ENCODE results near the gene TENT5C. TPM values are rescaled to one million over a fixed set of nuclear protein-coding genes. Genes with fewer than 3 reads are reported as not detected.
"Not testable (repeated sequence)": the region's sequence is repeated elsewhere in the genome, so short reads cannot be mapped to it uniquely, and the experiment has no call there.

The TENT5C gene
- 1.3 and 1.4 TPM in 2 replicates for total RNA-seq
- long read RNA-seq: 0 reads

- Mint-ChIP-seq H3K27me3 (ENCODE audit: low read depth) (peaks cover 89% of the 10 kb centered on the region), H3K4me1 (peaks cover 21% of the 10 kb centered on the region), H3K27ac (ENCODE audit: unreplicated experiment) (peak within 1 kb of the TSS; percentile 78), H3K4me3 (peak within 1 kb of the TSS; percentile 98), H3K36me3 (ENCODE audit: low read depth) (no peaks in the 10 kb centered on the region), H3K9me3 (no peaks in the 10 kb centered on the region)
- no peak for TF ChIP-seq CTCF (conservative IDR thresholded peaks at IDR 0.05)
- DNase-seq (ENCODE audit: low read depth, low spot score): peak; percentile 92
Measured at GRCh38 chr1:117605774-117606648, at the start of gene TENT5C. TSS of gene TENT5C (plus strand) at chr1:117606048. CDS start at chr1:117622869, 16,821 bp downstream.

GRCh38 chr1:117556341-117556740 is 49.5 kb upstream of the TENT5C start:
- DNase-seq (ENCODE audit: low read depth, low spot score): no peak
- Mint-ChIP-seq H3K36me3 (ENCODE audit: low read depth) (peaks cover 2% of the 10 kb centered on the region), H3K4me1 (no peaks in the 10 kb centered on the region), H3K27me3 (ENCODE audit: low read depth) (no peaks in the 10 kb centered on the region), H3K4me3 (no peak overlapping the region), H3K9me3 (peaks cover 16% of the 10 kb centered on the region), H3K27ac (ENCODE audit: unreplicated experiment) (no peak overlapping the region)
- TF ChIP-seq CTCF (conservative IDR thresholded peaks at IDR 0.05): no peak

GRCh38 chr1:117556976-117557375 is 48.9 kb upstream of the TENT5C start:
- peaks cover 16% of the 10 kb centered on the region for H3K9me3 Mint-ChIP-seq

GRCh38 chr1:117558451-117558850 is 47.4 kb upstream of the TENT5C start:
- not testable (repeated sequence) for H3K4me1 Mint-ChIP-seq; DNase-seq (ENCODE audit: low read depth, low spot score); H3K36me3 Mint-ChIP-seq (ENCODE audit: low read depth); H3K27ac Mint-ChIP-seq (ENCODE audit: unreplicated experiment); H3K27me3 Mint-ChIP-seq (ENCODE audit: low read depth); H3K4me3 Mint-ChIP-seq
- H3K9me3 Mint-ChIP-seq: peaks cover 16% of the 10 kb centered on the region

More at GRCh38 chr1:117556976-117557375, 48.9 kb upstream of the TENT5C start:
- no peaks in the 10 kb centered on the region for H3K27me3 Mint-ChIP-seq (ENCODE audit: low read depth)
- peaks cover 2% of the 10 kb centered on the region for H3K36me3 Mint-ChIP-seq (ENCODE audit: low read depth)
- no peak for TF ChIP-seq CTCF (conservative IDR thresholded peaks at IDR 0.05)
- H3K27ac Mint-ChIP-seq (ENCODE audit: unreplicated experiment): no peak overlapping the region
- no peak for DNase-seq (ENCODE audit: low read depth, low spot score)
- H3K4me1 Mint-ChIP-seq: no peaks in the 10 kb centered on the region
- H3K4me3 Mint-ChIP-seq: no peak overlapping the region

- no peak for TF ChIP-seq CTCF (conservative IDR thresholded peaks at IDR 0.05)
- no peak for DNase-seq (ENCODE audit: low read depth, low spot score)
- H3K9me3 Mint-ChIP-seq: peaks cover 16% of the 10 kb centered on the region
- H3K4me1 Mint-ChIP-seq: no peaks in the 10 kb centered on the region
- H3K27me3 Mint-ChIP-seq (ENCODE audit: low read depth): no peaks in the 10 kb centered on the region
- H3K4me3 Mint-ChIP-seq: no peak overlapping the region
- no peak overlapping the region for H3K27ac Mint-ChIP-seq (ENCODE audit: unreplicated experiment)
- peaks cover 2% of the 10 kb centered on the region for H3K36me3 Mint-ChIP-seq (ENCODE audit: low read depth)
Measured at GRCh38 chr1:117559139-117559538, 46.7 kb upstream of the TENT5C start.

GRCh38 chr1:117559985-117560384 is 45.9 kb upstream of the TENT5C start:
- Mint-ChIP-seq H3K27me3 (ENCODE audit: low read depth) (no peaks in the 10 kb centered on the region), H3K4me3 (no peak overlapping the region), H3K4me1 (peaks cover 8% of the 10 kb centered on the region), H3K27ac (ENCODE audit: unreplicated experiment) (no peak overlapping the region), H3K9me3 (peaks cover 13% of the 10 kb centered on the region), H3K36me3 (ENCODE audit: low read depth) (peaks cover 2% of the 10 kb centered on the region)
- DNase-seq (ENCODE audit: low read depth, low spot score): no peak
- TF ChIP-seq CTCF (conservative IDR thresholded peaks at IDR 0.05): no peak
